SU-DHL-6 (cell line): ENCODE data around the gene FOXP4.

Source experiments
- H2AFZ ChIP-seq: fragments of 200-600 bp; sonication (generic); 2 replicates; pipeline ENCODE4 v1.6.1; 2014; ENCODE audit warnings: low read depth, mild to moderate bottlenecking, moderate library complexity, mixed read lengths, antibody characterized with exemption, low read length; ENCODE audit not compliant: severe bottlenecking
- H3F3A ChIP-seq: fragments of 200-600 bp; shearing (Covaris generic); 2 replicates; pipeline ENCODE4 v1.6.0; 2016; ENCODE audit warnings: antibody characterized with exemption, mild to moderate bottlenecking; ENCODE audit not compliant: insufficient read depth
- H3K27ac ChIP-seq: fragments of 200-600 bp; sonication (generic); 2 replicates; pipeline ENCODE4 v1.5.1; 2016; ENCODE audit warnings: low read depth, mild to moderate bottlenecking, low read length, moderate library complexity, mixed read lengths
- H3K27me3 ChIP-seq: fragments of 200-600 bp; sonication (generic), shearing (Covaris generic); 2 replicates; pipeline ENCODE4 v1.6.0; 2014; ENCODE audit warnings: mild to moderate bottlenecking, low read length
- H3K36me3 ChIP-seq: fragments of 200-600 bp; sonication (generic); 2 replicates; pipeline ENCODE4 v1.6.1; 2014; ENCODE audit warnings: mild to moderate bottlenecking, low read length, mixed read lengths
- H3K4me2 ChIP-seq: fragments of 300-600, 200-600 bp; shearing (Covaris generic), sonication (generic); 2 replicates; pipeline ENCODE4 v1.6.0; 2014; ENCODE audit warnings: low read length, low read depth, mild to moderate bottlenecking; ENCODE audit not compliant: poor library complexity, severe bottlenecking
- H3K4me3 ChIP-seq: fragments of 200-600 bp; sonication (generic); 2 replicates; pipeline ENCODE4 v1.5.1; 2014; ENCODE audit warnings: antibody characterized with exemption, low read length, mild to moderate bottlenecking, mixed read lengths; ENCODE audit not compliant: insufficient read depth, poor library complexity, severe bottlenecking
- H3K79me2 ChIP-seq: fragments of 200-600 bp; sonication (generic); 2 replicates; pipeline ENCODE4 v1.6.1; 2014; ENCODE audit warnings: mild to moderate bottlenecking, low read length, moderate library complexity; ENCODE audit not compliant: insufficient read depth
- H3K9ac ChIP-seq: fragments of 200-600 bp; sonication (generic); 2 replicates; pipeline ENCODE4 v1.7.0; 2014; ENCODE audit warnings: mild to moderate bottlenecking, low read length
- H3K9me2 ChIP-seq: fragments of 200-600 bp; sonication (generic); replicated peaks from 2 replicates; pipeline ENCODE4 v1.6.1; 2014; ENCODE audit warnings: low read length; ENCODE audit not compliant: insufficient read depth
- H3K9me3 ChIP-seq: fragments of 200-600 bp; sonication (generic); 2 replicates; pipeline ENCODE4 v1.6.1; 2014; ENCODE audit warnings: low read length, mixed read lengths; ENCODE audit not compliant: insufficient read depth
- H4K20me1 ChIP-seq: fragments of 200-600 bp; sonication (generic); 2 replicates; pipeline ENCODE4 v1.6.1; 2014; ENCODE audit warnings: low read depth, mild to moderate bottlenecking, antibody characterized with exemption, low read length, moderate library complexity, mixed read lengths
- EZH2phosphoT487 ChIP-seq: fragments of 200-600 bp; sonication (generic), shearing (Covaris generic); conservative IDR thresholded peaks from 2 replicates; pipeline ENCODE4 v1.6.1; 2018; ENCODE audit warnings: mild to moderate bottlenecking, antibody characterized with exemption, low read length, moderate library complexity, mixed read lengths
- TF ChIP-seq, protein P1 (sequence below): fragments of 200-600 bp; sonication (generic); IDR thresholded peaks from one replicate; pipeline ENCODE4 v1.5.1; 2017; ENCODE audit warnings: antibody characterized with exemption, mild to moderate bottlenecking, low read length, moderate library complexity; ENCODE audit not compliant: insufficient read depth, poor library complexity, severe bottlenecking

FOXP4 gene

DNA sequence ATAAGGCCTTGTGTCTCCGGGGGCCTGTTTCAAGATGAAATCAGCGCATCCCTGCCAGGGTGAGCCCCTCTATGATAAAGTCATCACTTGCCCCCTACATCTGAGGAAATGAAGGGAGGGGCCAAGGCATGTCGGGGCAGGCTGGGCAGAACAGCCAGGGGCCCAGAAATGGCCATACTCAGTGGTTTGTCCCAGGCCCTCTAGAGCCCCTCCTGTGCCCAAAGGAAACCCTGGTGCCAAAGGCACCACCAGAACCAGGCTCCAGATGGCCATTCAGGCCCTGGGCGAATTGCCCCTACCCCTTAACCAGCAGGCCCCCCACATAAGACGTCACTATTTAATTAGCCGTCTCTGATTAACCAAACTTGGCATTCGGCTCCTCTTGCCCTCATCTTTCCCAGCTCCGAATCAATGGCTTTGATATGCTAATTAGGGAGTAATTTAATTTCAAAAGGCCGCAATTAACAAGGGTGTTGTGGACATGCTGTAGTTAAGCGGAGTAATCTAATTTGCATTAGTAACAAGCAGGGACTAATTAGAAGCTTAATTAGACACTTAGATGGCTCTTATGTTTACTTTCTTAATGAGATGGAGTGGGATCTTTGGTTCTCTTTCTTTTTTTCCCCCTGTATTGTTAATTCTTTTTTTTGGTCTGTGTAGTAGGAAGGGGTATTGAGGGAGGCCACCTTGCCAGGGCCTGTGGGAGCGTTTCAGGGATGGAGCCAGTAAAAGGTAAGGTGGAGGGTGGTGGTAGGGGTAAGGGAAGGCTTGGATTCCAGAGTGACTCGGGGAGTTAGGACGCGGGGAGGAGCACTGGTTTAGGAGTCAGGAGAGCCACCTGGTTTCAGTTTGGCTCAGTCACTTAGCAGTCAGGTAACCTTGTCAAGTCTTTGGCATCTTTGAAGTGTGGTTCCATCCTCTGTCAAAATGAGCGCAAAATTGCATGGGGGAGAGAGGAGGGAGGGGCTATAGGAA, 9.4 kb downstream of the FOXP4 start:
- TF ChIP-seq, protein P1, sequence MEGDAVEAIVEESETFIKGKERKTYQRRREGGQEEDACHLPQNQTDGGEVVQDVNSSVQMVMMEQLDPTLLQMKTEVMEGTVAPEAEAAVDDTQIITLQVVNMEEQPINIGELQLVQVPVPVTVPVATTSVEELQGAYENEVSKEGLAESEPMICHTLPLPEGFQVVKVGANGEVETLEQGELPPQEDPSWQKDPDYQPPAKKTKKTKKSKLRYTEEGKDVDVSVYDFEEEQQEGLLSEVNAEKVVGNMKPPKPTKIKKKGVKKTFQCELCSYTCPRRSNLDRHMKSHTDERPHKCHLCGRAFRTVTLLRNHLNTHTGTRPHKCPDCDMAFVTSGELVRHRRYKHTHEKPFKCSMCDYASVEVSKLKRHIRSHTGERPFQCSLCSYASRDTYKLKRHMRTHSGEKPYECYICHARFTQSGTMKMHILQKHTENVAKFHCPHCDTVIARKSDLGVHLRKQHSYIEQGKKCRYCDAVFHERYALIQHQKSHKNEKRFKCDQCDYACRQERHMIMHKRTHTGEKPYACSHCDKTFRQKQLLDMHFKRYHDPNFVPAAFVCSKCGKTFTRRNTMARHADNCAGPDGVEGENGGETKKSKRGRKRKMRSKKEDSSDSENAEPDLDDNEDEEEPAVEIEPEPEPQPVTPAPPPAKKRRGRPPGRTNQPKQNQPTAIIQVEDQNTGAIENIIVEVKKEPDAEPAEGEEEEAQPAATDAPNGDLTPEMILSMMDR: no peak
- TF ChIP-seq EZH2phosphoT487: no peak
- no peaks in the 10 kb centered on the region for H3K36me3 ChIP-seq
- H3K4me3 ChIP-seq: no peak overlapping the region
- H3K9me2 ChIP-seq: no peaks in the 10 kb centered on the region
- H3K9ac ChIP-seq: no peak overlapping the region
- H3K79me2 ChIP-seq: no peaks in the 10 kb centered on the region
- H2AFZ ChIP-seq: no peak overlapping the region
- H3K4me2 ChIP-seq: no peak overlapping the region
- H3K27ac ChIP-seq: no peak overlapping the region
- no peaks in the 10 kb centered on the region for H3K27me3 ChIP-seq
- no peaks in the 10 kb centered on the region for H3K9me3 ChIP-seq
- H3F3A ChIP-seq: no peaks in the 10 kb centered on the region
- H4K20me1 ChIP-seq: peaks cover 7% of the 10 kb centered on the region

DNA sequence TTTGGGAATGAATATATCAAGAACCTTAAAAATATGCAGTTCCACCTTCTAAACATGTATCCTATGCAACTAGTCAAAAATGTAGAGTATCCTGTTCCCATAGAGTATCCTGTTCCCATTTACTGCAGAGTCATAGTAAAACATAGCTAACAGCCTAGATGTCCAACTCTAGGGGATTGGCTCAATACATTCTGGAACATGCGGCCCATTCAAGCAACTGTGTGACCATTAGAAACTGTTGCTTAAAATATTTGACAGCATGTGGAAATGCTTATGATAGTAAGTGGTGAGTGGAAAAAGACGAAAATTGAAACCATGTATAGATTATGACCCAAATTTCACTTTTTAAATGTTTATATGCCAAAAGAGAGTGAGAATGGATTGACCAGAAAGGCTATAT, 11.2 kb downstream of the FOXP4 start:
- Histone ChIP-seq H3K36me3 (no peaks in the 10 kb centered on the region), H3F3A (no peaks in the 10 kb centered on the region), H2AFZ (no peak overlapping the region), H3K4me3 (no peak overlapping the region), H3K9me2 (no peaks in the 10 kb centered on the region), H3K27ac (no peak overlapping the region), H3K9ac (no peak overlapping the region), H3K9me3 (no peaks in the 10 kb centered on the region), H3K4me2 (no peak overlapping the region), H4K20me1 (peaks cover 7% of the 10 kb centered on the region), H3K27me3 (no peaks in the 10 kb centered on the region), H3K79me2 (no peaks in the 10 kb centered on the region)
- TF ChIP-seq EZH2phosphoT487: no peak
- TF ChIP-seq, protein P1: no peak

DNA sequence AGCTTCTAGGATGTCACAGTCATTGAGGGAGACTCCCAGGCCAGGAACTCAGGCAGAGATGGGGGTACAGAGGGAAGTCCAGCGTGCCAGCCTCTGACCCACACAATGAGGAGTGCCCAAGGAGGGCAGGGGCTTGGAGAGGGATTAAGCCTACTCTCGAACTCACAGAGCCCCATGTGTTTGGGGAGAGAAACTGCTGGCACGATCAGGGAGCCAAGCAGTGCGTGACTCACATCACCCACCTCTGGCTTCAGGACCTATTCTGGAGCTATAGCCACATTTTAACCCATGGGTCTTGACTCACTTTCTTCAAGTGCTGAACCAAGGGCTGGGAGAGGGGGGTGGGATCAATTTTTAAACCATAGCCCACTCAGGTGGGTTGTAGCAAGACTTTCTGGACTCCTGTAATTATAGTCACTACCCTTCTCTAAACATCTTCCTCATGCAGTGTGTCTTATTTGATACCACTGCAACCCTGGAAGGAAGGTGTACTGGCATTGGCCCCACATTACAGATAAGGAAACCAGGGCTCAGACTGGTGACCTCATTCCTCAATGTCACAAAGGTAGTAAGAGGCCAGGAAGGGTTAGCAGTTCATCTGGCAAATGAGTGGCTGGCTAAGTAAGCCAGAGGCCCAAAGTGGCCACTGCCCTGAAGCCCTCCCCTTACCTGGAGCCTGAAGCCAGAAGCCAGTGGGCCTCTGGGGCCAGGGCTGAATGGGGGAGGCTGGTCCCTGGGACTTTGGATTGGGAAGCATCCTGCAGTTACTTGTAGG, 12.0 kb downstream of the FOXP4 start:
- Histone ChIP-seq H3K9me2 (no peaks in the 10 kb centered on the region), H3K4me2 (no peak overlapping the region), H4K20me1 (peaks cover 7% of the 10 kb centered on the region), H3K27me3 (no peaks in the 10 kb centered on the region), H3K36me3 (no peaks in the 10 kb centered on the region), H2AFZ (no peak overlapping the region), H3K27ac (no peak overlapping the region), H3K79me2 (no peaks in the 10 kb centered on the region), H3K4me3 (no peak overlapping the region), H3K9me3 (no peaks in the 10 kb centered on the region), H3K9ac (no peak overlapping the region), H3F3A (no peaks in the 10 kb centered on the region)
- TF ChIP-seq EZH2phosphoT487: no peak
- TF ChIP-seq, protein P1: no peak
